NCI-H446 (cell line): ENCODE results near the gene ARAP3.

Experiments used
- DNase-seq, 2 experiments: peaks; one replicate each; lab custom pipeline; 2025; lab: John Stamatoyannopoulos, UW

ARAP3 gene

GRCh38 chr5:141703133-141703561, 21.1 kb upstream of the ARAP3 start:
- no peak for DNase-seq

GRCh38 chr5:141701360-141702119, 19.5 kb upstream of the ARAP3 start:
- no peak for DNase-seq

GRCh38 chr5:141697586-141697985, 15.6 kb upstream of the ARAP3 start:
- no peak for DNase-seq

- DNase-seq = no peak
Measured at GRCh38 chr5:141696431-141696830, 14.4 kb upstream of the ARAP3 start.

GRCh38 chr5:141695627-141696215, 13.7 kb upstream of the ARAP3 start:
- peak in 1 of 2 experiments; percentile 71 for DNase-seq

GRCh38 chr5:141694479-141694878, 12.4 kb upstream of the ARAP3 start:
- DNase-seq = no peak

GRCh38 chr5:141692919-141693725, 11.1 kb upstream of the ARAP3 start:
- DNase-seq = no peak

- no peak for DNase-seq
Measured at GRCh38 chr5:141692533-141692888, 10.5 kb upstream of the ARAP3 start.

GRCh38 chr5:141691867-141692532, 10.0 kb upstream of the ARAP3 start:
- DNase-seq = peak; percentile 55 to 82

GRCh38 chr5:141691286-141691866, 9.3 kb upstream of the ARAP3 start:
- DNase-seq = no peak

GRCh38 chr5:141686648-141687416, 4.8 kb upstream of the ARAP3 start:
- DNase-seq = no peak

- DNase-seq = no peak
Measured at GRCh38 chr5:141685591-141685990, 3.6 kb upstream of the ARAP3 start.

- no peak for DNase-seq
Measured at GRCh38 chr5:141683596-141684141, 1.6 kb upstream of the ARAP3 start.

GRCh38 chr5:141681295-141681694, 735 bp downstream of the ARAP3 start:
- DNase-seq = no peak

GRCh38 chr5:141680751-141681201, 1.3 kb downstream of the ARAP3 start:
- no peak for DNase-seq

GRCh38 chr5:141680178-141680577, 1.9 kb downstream of the ARAP3 start:
- DNase-seq = no peak

- DNase-seq = no peak
Measured at GRCh38 chr5:141677415-141677814, 4.6 kb downstream of the ARAP3 start.

GRCh38 chr5:141675672-141676071, 6.4 kb downstream of the ARAP3 start:
- no peak for DNase-seq

GRCh38 chr5:141674747-141675146, 7.3 kb downstream of the ARAP3 start:
- DNase-seq = no peak

GRCh38 chr5:141672841-141673813, 8.9 kb downstream of the ARAP3 start:
- no peak for DNase-seq
